HuH-7 (cell line): ENCODE measurements around the gene RABGAP1L.
"Not testable (repeated sequence)": the region's sequence is repeated elsewhere in the genome, so short reads cannot be mapped to it uniquely, and the experiment has no call there.

Experiments
- DNase-seq: peaks from one replicate; pipeline ENCODE4 v3.0.0; 2011; ENCODE audit warnings: low spot score

Gene RABGAP1L

DNA sequence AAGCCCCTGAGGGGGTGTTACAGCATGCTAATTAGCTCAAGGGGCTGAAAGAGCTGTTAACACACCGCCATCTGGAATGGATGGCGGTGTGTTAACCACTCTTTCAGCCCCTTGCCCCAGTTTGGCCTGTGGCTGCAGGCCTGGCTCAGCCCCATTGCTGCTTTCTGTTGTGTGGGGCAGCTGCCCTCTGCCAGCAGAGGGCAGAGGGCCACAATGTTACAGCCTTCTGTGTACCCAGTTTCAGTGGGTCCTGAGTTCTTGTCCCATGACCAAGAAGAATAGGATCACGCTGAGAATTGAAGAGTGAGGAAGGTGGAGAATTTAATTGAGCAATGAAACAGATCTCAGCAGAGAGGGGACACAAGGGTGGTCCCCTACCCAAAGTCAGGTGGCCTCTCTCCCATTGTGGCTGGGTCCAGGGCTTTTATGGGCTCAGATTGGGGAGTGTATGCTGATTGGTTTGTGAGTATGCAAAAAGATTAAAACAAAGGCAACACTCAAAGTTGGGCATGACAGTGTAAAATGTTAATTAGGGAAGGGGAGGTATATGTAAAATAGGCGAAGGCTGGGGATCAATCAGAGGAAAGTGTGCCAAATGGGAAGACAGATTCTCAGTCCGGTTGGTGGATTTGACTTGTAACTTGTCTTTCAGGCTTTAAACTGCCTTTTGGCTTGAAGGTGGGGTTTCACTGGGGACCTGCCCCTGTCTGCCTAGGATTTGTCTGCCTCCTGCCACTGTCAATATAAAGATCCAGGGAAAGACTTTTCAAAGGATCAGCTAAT lies 142.2 kb downstream of the RABGAP1L start:
- no peak for DNase-seq

DNA sequence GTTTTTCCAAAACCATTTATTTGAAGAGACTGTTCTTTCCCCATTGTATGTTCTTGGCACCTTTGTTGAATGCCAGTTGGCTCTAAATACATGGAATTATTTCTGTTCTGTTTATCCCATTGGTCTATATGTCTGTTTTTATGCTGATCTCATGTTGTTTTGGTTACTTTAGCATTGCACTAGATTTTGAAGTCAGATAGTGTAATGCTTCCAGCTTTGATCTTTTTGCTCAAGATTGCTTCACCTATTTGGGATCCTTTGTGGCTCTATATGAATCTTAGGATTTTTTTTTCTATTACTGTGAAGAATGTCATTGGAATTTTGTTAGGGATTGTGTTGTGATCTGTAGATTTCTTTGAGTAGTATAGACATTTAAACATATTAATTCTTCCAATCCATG lies 149.3 kb downstream of the RABGAP1L start:
- DNase-seq, result no peak

GRCh38 chr1:174309490-174309889 lies 150.2 kb downstream of the RABGAP1L start:
- DNase-seq, result no peak

DNA sequence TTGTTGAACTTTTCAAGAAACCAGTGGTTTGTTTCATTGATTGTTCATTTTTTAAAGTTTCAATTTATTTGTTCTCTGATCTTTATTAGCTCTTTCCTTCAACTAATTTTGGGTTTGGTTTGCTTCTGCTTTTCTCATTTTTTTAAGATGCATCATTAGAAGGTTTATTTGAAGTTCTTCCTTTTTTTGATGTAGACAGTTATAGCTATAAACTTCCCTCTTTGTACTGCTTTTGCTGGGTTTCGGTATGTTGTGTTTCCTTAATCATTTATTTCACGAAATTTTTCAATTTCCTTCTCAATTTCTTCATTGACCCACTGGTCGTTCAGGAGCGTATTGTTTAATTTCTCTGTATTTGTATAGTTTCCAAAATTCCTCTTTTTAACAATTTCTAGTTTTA lies 155.1 kb downstream of the RABGAP1L start:
- no peak for DNase-seq

GRCh38 chr1:174315239-174315638 lies 155.9 kb downstream of the RABGAP1L start:
- DNase-seq, result no peak

- DNase-seq, result not testable (repeated sequence)
These were observed 161.6 kb downstream of the RABGAP1L start for GRCh38 chr1:174320897-174321296.

DNA sequence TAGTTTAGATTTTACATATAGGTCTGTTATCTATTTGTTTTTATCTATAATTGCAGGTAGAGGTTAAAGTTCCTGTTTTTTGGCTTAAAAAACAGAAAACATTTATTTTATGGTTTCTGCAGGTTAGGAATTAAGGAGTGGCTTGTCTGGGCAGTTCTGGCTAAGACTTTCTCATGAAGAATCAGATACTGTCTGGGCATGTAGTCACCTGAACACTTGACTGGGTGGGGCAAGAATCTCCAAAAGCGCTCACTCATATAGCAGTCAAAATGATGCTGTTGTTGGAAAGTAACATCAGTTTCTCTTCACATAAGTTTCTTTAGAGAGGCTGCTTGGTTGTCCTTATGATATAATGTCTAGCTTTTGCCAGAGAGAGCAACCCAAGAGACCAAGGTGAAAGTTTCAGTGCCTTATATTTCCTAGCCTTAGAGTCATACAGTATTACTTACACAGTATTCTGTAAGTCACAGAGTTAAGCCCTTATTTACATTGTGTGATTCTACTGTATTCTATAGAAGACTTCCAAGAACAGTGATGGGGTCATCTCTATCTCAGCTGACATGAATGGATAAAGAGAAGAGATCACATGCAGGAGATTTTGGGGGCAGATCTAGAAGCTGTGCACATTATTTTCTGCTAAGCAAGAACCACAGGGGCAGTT lies 163.0 kb downstream of the RABGAP1L start:
- no peak for DNase-seq

DNA sequence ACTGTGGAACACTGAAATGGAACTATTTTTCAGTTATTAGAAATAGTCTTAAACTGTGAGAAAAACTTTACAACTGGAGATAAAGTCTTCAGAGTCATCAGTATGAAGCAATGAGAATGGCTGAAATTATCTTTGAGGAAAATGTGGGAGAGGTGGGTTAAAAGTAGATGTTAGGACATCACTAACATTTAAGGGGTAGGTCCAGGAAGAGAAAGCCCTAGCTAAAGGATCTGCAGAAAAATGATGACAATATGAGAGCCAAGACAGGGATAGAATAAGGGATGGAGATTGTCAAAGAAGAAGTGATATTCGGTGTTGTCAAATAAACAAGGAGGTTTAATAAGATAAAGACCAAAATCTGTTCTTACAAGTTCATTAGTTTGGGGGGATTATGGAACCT lies 165.2 kb downstream of the RABGAP1L start:
- no peak for DNase-seq

DNA sequence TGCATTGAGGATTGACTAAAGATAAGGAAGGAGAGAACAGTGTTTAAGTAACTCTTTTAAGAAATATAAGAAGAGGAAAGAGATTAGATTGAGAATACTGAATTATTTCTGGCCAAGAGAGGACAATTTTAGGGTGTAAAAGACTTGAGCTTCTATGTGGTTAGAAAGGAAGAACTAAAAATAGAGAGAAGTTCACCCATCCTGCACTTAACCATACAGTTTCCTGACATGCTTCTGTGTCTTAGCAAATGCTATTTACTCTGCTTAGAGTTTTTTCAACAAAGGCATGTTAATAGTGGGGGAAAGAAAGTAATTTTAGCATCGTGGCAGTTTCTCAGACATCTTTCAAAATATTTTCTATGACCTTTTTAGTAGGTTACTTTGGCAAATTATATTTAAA lies 165.6 kb downstream of the RABGAP1L start:
- DNase-seq, result no peak

DNA sequence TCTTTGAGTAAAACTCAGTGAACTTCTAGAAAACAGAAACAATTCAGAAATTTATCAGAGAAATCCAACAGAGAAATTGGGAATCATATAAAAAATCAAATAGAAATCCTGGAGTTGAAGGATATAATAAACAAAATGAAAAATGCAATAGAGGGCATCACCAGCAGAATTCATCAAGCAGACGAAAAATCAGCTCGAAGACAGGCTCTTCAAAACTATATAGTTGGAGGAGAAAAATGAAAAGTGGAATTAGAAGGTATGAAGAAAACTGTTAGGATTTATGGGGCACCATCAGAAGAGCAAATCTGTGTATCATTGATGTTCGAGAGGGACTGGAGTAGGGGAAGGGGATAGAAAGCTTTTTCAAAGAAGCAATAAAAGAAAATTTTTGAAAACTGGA lies 167.0 kb downstream of the RABGAP1L start:
- DNase-seq, result no peak

GRCh38 chr1:174333437-174333836 lies 174.1 kb downstream of the RABGAP1L start:
- no peak for DNase-seq

GRCh38 chr1:174337000-174337681 lies 177.8 kb downstream of the RABGAP1L start:
- DNase-seq, result no peak

GRCh38 chr1:174340404-174340803 lies 181.1 kb downstream of the RABGAP1L start:
- not testable (repeated sequence) for DNase-seq

DNA sequence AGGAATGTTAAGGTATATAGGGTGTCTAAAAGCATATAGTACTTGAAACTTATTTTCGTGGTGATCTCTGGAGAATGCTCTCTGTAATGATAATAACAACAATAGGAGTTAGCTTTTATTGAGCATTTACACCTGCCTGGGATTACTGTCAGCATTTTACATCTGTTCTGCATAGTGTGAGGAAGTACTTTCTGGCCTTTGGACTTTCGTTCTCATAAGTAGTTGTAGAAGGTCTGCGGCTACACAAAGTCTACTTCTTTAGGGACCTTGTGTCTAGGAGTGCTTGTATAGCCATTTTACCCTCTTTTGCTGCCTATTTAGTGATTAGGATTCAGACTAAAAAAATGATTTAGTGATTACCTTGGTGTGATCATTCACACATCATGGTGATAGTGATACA lies 184.8 kb downstream of the RABGAP1L start:
- no peak for DNase-seq

- DNase-seq, result no peak
These were observed 192.8 kb downstream of the RABGAP1L start for GRCh38 chr1:174352117-174352516.

DNA sequence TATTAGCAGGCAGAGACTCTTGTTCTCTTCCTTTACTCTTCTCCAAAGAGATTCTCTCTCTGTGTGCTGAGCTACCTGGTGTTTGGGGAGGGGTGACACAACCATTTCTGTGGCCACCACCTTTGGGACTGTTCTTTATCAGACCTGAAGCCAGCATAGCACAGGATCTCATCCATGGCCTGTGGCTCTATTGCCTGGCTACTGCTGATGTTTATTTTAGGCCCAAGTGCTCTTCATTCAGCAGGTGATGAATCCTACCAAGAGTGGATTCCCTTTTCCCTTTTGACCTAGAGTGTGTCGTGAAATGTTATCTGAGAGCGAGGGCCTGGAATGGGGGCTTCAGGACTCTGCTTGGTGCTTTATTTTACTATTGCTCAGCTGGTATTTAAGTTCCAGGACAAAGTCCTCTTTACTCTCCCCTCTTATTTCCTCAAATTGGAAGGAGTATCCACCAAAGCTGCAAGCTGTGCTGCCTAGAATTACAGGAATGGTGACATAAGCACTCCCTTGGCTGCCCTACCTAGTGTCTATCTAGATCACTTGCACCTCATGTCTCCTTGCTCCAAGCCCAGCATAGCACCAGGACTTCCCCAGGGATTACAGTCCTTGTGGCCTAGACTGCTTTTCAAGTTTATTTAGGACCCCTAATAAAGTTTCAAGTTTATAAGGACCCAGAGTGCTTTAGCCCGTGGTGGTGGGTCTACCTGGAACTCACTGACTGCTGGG lies 193.7 kb downstream of the RABGAP1L start:
- DNase-seq, result no peak

- no peak for DNase-seq
These were observed 199.0 kb downstream of the RABGAP1L start for GRCh38 chr1:174358344-174358743.

DNA sequence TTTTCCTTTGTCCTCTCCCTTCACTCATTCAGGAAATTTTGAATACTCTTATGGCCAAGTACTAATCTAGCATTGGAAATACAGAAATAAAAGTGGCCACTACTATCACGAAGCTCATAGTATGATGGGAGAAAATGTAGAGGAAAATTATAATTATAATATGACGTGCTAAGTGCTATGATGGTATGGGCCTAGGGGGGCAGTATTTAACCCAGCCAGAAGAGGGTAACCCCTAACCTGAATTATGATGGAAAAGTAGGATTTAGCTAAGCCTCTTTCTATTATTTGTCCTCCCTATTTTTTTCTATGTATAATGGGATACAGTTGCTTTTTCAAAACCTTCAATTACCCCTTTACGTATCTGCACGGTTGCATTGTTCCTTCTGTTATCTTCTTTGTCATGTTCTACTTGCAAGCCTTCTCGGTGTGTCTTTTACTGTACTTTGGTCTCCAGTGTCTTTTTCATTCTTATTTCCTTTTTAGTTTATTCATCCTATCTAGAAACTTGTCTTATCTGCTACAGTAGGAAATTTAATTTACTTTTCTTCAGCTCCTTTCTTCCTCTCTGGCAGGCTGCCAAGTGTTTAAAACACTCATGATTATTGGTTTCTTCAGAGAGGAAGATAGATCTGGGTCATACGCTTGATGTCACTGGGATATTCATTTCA lies 199.6 kb downstream of the RABGAP1L start:
- DNase-seq, result no peak

DNA sequence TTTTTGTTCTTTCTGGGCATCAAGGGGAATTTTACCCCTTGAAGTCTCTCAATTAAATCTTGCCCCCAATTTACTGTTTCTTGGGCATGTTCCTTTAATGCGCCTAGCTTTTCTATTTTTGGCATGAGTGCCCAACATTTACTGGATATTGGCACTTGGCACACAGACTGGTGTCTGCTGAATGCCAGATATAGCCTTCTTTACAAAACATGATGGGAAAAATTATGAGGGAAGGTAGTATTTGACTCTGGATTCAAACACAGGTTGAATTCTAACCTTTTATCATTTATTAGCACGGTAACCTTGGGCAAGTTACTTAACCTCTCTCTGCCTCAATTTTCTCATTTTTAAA lies 200.1 kb downstream of the RABGAP1L start:
- no peak for DNase-seq

DNA sequence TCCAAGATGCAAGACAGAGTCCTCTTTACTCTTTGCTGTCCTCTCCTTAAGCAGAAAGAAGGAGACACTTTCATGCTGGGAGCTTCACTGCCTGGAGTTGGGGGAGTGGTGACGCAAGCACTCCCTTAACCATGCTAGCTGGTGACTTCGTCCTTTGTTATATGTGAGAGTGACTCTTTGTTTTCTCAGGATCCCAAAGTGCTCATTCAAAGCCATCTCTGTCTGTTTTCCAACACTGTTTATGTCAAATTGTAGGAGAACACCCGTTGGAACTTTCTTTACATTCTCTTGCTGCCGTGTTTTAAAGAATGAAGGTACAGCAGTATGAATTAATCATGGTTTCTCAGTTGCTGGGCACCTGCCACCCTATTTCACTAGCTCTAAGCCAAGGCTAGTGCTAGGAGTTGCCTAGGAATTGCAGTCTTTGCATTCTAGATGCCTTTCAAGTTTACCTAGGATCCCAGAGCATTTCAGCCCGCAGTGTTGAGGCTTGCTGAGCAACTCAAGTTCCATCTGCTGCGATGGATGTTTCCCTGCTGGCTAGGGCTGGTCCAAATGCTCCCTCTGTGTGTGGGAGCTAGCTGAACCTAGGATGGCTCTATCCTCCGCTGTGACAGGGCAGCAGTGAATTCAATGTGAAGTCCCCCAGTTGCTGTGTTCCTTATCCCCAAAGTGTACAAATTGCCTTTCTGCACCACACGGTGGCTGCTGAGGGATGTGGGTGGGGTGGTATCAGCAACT lies 205.8 kb downstream of the RABGAP1L start:
- DNase-seq, result no peak

DNA sequence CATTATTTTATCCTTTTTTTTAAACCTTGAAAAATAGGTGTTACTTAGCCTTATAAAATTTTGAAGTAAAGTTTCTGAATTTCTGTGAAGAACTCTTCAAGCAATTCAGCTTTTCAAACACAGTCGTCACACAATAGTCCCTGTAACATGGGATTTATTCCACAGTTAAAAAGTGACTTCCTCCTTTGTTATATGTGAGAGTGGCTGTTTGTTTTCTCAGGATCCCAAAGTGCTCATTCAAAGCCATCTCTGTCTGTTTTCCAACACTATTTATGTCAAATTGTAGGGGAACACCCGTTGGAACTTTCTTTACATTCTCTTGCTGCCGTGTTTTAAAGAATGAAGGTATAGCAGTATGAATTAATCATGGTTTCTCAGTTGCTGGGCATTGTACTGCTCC lies 207.6 kb downstream of the RABGAP1L start:
- DNase-seq, result no peak
